ENCODE results near the gene NPM1.

- TF ChIP-seq ZBTB33 (CRISPR knock-in tag; IDR thresholded peaks at IDR 0.05), result no peak
- TF ChIP-seq, protein P1, sequence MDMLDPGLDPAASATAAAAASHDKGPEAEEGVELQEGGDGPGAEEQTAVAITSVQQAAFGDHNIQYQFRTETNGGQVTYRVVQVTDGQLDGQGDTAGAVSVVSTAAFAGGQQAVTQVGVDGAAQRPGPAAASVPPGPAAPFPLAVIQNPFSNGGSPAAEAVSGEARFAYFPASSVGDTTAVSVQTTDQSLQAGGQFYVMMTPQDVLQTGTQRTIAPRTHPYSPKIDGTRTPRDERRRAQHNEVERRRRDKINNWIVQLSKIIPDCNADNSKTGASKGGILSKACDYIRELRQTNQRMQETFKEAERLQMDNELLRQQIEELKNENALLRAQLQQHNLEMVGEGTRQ (IDR thresholded peaks at IDR 0.05; ENCODE audit: low read depth, low read length), result no peak
- TF ChIP-seq, protein P1 (CRISPR knock-in tag; IDR thresholded peaks at IDR 0.05; ENCODE audit: borderline replicate concordance), result no peak
These were observed 48.3 kb downstream of the NPM1 start for GRCh38 chr5:171435908-171436307.

Data from HepG2 (cell line).